Endodermal cell (in vitro differentiated cells): Measurements from ENCODE around the gene DNAJC17. TPM values are rescaled to one million over a fixed set of nuclear protein-coding genes. Genes with fewer than 3 reads are reported as not detected.

ENCODE experiments used
- DNase-seq: peaks from one replicate; pipeline ENCODE4 v3.0.0-alpha.2; 2017
- H3K27ac ChIP-seq: 2 replicates; pipeline ENCODE4 v1.5.1; 2013; ENCODE audit warnings: mild to moderate bottlenecking, low read depth, low read length, moderate library complexity
- H3K27me3 ChIP-seq: 2 replicates; pipeline ENCODE4 v1.6.1; 2013; ENCODE audit warnings: mild to moderate bottlenecking, low read length, moderate library complexity; ENCODE audit not compliant: insufficient read depth, control insufficient read depth, poor library complexity, severe bottlenecking
- H3K36me3 ChIP-seq: 2 replicates; pipeline ENCODE4 v1.7.0; 2013; ENCODE audit warnings: mild to moderate bottlenecking, low read length, moderate library complexity; ENCODE audit not compliant: control insufficient read depth, insufficient read depth
- H3K4me1 ChIP-seq: one replicate; pipeline ENCODE4 v1.7.0; 2013; ENCODE audit warnings: low read length; ENCODE audit not compliant: control insufficient read depth, insufficient read depth
- H3K4me3 ChIP-seq: 2 replicates; pipeline ENCODE4 v1.5.1; 2013; ENCODE audit warnings: mild to moderate bottlenecking, low read length, moderate library complexity
- H3K9ac ChIP-seq: 2 replicates; pipeline ENCODE4 v1.6.1; 2013; ENCODE audit warnings: mild to moderate bottlenecking, low read length, moderate library complexity; ENCODE audit not compliant: poor library complexity, severe bottlenecking; ENCODE audit errors: extremely low read depth
- H3K9me3 ChIP-seq: 2 replicates; pipeline ENCODE4 v1.6.1; 2013; ENCODE audit warnings: mild to moderate bottlenecking, low read length, moderate library complexity; ENCODE audit not compliant: control insufficient read depth
- H3K27ac Mint-ChIP-seq: 2 replicates; pipeline ENCODE4 v1.8.0; 2020; ENCODE audit warnings: mixed read lengths
- H3K27me3 Mint-ChIP-seq: 2 replicates; pipeline ENCODE4 v1.8.0; 2021; ENCODE audit warnings: mild to moderate bottlenecking, mixed read lengths; ENCODE audit not compliant: insufficient read depth
- H3K36me3 Mint-ChIP-seq: 2 replicates; pipeline ENCODE4 v1.8.0; 2020; ENCODE audit warnings: low read depth, mixed read lengths
- H3K4me1 Mint-ChIP-seq: 2 replicates; pipeline ENCODE4 v1.8.0; 2020; ENCODE audit warnings: mixed read lengths
- H3K4me3 Mint-ChIP-seq: 2 replicates; pipeline ENCODE4 v1.8.0; 2020; ENCODE audit warnings: mild to moderate bottlenecking, moderate library complexity, mixed read lengths
- H3K9me3 Mint-ChIP-seq: 2 replicates; pipeline ENCODE4 v1.8.0; 2020; ENCODE audit warnings: mild to moderate bottlenecking, mixed read lengths
- WGBS, 2 experiments: methylation state at CpG; one replicate each; pipeline versions ENCODE4 v1.1.5 to v1.1.7; 2013; ENCODE audit warnings: missing lambda C conversion rate in 2 of 2, mixed read lengths in 1 of 2; ENCODE audit not compliant: insufficient coverage in 1 of 2, insufficient read length in 1 of 2; 5-methylcytosine and 5-hydroxymethylcytosine counted together
- total RNA-seq, 2 donors: library from RNA; stranded (reverse); fragmentation: NEBNext Ultra II Directional in 1 of 2; extraction: Animal tissue kit (Norgen Biotek cat#: 25700) in 1 of 2; gene quantifications; 2 replicates in 1 of 2; 3 replicates in 1 of 2; pipeline ENCODE4 v1.2.1, GENCODE V29; 2021
- TF ChIP-seq, protein P1 (sequence below): fragments of 200-600 bp; sonication (generic); conservative IDR thresholded peaks from 2 replicates; pipeline ENCODE4 v1.5.0; 2021; ENCODE audit warnings: antibody characterized with exemption, mild to moderate bottlenecking

DNAJC17 gene
- total RNA-seq, 2 donors from 2014 or later, result 34.0 to 41.0 TPM

DNA sequence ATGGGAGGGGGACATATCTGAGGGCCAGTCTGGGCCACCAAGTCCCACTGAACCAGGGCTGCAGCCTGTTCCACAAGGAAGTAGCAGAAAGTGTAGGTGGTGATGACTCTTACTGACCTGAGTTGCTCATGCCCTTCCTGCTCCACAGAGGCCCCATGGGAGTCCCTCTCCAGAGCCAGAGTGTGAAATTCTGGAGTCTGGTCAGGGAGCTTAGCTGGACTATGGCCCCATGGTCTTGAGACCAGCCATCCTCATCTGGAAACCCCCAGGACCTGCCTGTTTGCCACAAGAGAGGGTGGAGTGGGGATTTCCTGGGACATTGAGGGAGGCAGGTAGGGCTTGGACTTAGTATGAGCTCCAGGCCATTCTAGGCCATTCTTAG lies 39.6 kb upstream of the DNAJC17 start:
- Histone ChIP-seq H3K4me1 (peaks cover 5% of the 10 kb centered on the region), H3K27me3 (peaks cover 31% of the 10 kb centered on the region), H3K36me3 (peaks cover 7% of the 10 kb centered on the region), H3K9ac (no peak overlapping the region), H3K4me3 (peak overlapping the region; percentile 80), H3K9me3 (no peaks in the 10 kb centered on the region), H3K27ac (no peak overlapping the region)
- no peak for DNase-seq
- Mint-ChIP-seq H3K4me3 (peak overlapping the region; percentile 93), H3K36me3 (peaks cover 42% of the 10 kb centered on the region), H3K27me3 (no peaks in the 10 kb centered on the region), H3K9me3 (no peaks in the 10 kb centered on the region), H3K4me1 (peaks cover 31% of the 10 kb centered on the region), H3K27ac (peak overlapping the region; percentile 92)
- TF ChIP-seq, protein P1, sequence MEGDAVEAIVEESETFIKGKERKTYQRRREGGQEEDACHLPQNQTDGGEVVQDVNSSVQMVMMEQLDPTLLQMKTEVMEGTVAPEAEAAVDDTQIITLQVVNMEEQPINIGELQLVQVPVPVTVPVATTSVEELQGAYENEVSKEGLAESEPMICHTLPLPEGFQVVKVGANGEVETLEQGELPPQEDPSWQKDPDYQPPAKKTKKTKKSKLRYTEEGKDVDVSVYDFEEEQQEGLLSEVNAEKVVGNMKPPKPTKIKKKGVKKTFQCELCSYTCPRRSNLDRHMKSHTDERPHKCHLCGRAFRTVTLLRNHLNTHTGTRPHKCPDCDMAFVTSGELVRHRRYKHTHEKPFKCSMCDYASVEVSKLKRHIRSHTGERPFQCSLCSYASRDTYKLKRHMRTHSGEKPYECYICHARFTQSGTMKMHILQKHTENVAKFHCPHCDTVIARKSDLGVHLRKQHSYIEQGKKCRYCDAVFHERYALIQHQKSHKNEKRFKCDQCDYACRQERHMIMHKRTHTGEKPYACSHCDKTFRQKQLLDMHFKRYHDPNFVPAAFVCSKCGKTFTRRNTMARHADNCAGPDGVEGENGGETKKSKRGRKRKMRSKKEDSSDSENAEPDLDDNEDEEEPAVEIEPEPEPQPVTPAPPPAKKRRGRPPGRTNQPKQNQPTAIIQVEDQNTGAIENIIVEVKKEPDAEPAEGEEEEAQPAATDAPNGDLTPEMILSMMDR, result no peak

DNA sequence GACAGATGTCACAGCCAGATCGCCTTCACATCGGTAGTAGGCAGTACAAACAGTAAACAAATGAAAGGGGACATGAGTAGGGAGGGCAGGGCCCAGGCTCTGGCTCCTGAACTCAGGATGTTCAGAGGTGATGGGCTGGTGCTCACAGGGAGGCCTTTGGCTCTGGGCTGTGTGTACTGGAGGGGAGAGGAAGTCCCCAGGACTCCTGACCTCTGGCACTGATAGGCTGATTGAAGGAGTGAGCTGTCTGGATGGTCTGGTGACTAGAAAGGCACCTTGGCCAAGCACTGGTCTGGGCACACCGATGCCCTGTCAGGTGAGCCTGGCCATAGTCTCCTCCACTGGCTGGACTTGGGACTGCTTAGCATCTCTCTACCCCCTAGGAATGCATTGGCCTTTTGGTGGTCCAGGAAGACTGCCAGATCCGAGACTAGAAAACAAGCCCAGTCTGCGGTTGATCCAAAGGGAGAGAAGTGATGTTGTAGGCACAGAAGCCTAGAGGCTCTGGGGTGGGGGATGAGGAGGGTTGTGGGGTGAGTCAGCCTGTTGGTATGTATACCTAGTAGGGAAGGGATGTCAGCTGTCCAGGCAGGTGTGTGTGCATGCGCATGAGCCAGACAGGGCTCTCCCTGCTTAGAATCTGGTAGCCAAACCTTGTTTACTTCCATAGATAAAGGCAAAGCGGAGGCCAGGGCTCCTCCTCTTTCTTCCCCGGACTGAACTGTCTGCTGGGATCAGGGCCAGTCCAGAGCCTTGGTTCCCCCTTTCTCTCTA lies 38.4 kb upstream of the DNAJC17 start:
- no peaks in the 10 kb centered on the region for H3K27me3 Mint-ChIP-seq
- H3K27ac Mint-ChIP-seq, result peak overlapping the region; percentile 92
- H3K4me3 Mint-ChIP-seq, result peak overlapping the region; percentile 93
- H3K27ac ChIP-seq, result no peak overlapping the region
- peaks cover 7% of the 10 kb centered on the region for H3K36me3 ChIP-seq
- TF ChIP-seq, protein P1, result no peak
- peaks cover 5% of the 10 kb centered on the region for H3K4me1 ChIP-seq
- H3K9ac ChIP-seq, result peak overlapping the region; percentile 11
- no peaks in the 10 kb centered on the region for H3K9me3 Mint-ChIP-seq
- peaks cover 32% of the 10 kb centered on the region for H3K27me3 ChIP-seq
- peaks cover 35% of the 10 kb centered on the region for H3K36me3 Mint-ChIP-seq
- H3K4me1 Mint-ChIP-seq, result peaks cover 31% of the 10 kb centered on the region
- 79% methylated on average over 6 to 8 of the region's 8 CpGs for WGBS, 2 experiments
- no peaks in the 10 kb centered on the region for H3K9me3 ChIP-seq
- DNase-seq, result peak; percentile 80
- peak overlapping the region; percentile 80 for H3K4me3 ChIP-seq

GRCh38 chr15:40845036-40845435 lies 37.8 kb upstream of the DNAJC17 start:
- no peaks in the 10 kb centered on the region for H3K9me3 Mint-ChIP-seq
- DNase-seq, result no peak
- H3K36me3 Mint-ChIP-seq, result peaks cover 32% of the 10 kb centered on the region
- H3K27me3 ChIP-seq, result peaks cover 32% of the 10 kb centered on the region
- H3K4me1 Mint-ChIP-seq, result peaks cover 31% of the 10 kb centered on the region
- H3K27ac ChIP-seq, result no peak overlapping the region
- peak overlapping the region; percentile 80 for H3K4me3 ChIP-seq
- H3K9ac ChIP-seq, result peak overlapping the region; percentile 66
- peaks cover 5% of the 10 kb centered on the region for H3K4me1 ChIP-seq
- H3K9me3 ChIP-seq, result no peaks in the 10 kb centered on the region
- peak overlapping the region; percentile 93 for H3K4me3 Mint-ChIP-seq
- H3K27ac Mint-ChIP-seq, result peak overlapping the region; percentile 95
- TF ChIP-seq, protein P1, result no peak
- no peaks in the 10 kb centered on the region for H3K27me3 Mint-ChIP-seq
- WGBS, 2 experiments, result 68 to 79% methylated on average over 8 to 12 of the region's 12 CpGs
- H3K36me3 ChIP-seq, result peaks cover 7% of the 10 kb centered on the region
